Spleen (tissue), 7 donors: Measurements from ENCODE around the gene HYAL2.

Experiments used
- POLR2A ChIP-seq, 3 donors: fragments of 450-650 bp; IDR thresholded peaks; one replicate each; pipeline ENCODE4 v1.5.1; 2017; ENCODE audit warnings: antibody characterized with exemption in 3 of 3, mild to moderate bottlenecking in 1 of 3
- POLR2AphosphoS5 ChIP-seq, 3 donors: sonication (generic); formaldehyde crosslinking; IDR thresholded peaks; one replicate each; pipeline ENCODE4 v1.5.1; 2017; ENCODE audit warnings: antibody characterized with exemption in 3 of 3
- TF ChIP-seq, protein P1 (sequence below), 11 experiments: fragments of 200-600 bp in 7 of 11; fragments of 450-650 bp in 4 of 11; sonication (generic) in 4 of 11; IDR thresholded peaks in 8 of 11; conservative IDR thresholded peaks in 3 of 11; 1 replicate in 7 of 11; 2 replicates in 4 of 11; pipeline versions ENCODE4 v1.4.0 to v1.8.0; 2016 to 2021; ENCODE audit warnings: antibody characterized with exemption in 11 of 11, inconsistent platforms in 4 of 11, mild to moderate bottlenecking in 1 of 11
- donor health status: DM: no; HTN: no; CAD: no; lungs with moderate emphysema.
- donor health status: DM: no; HTN: no; CAD: no.
- donor health status: DM: no; HTN: no; CAD: no.

DNA sequence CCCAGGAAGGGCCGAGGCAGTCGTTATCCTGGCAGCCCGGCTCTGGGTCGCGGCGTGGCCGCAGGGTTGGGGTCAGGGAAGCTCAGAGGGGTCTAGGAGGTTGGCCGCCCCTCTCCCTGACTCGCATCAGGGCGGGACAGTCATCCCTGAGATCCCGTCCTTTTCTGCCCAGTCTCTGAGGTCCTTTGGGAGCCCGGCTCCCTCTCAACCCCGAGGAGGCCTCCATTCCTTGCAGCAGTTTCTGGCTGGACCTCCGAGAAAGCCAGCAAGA, 495 bp downstream of the HYAL2 start:
- TF ChIP-seq, protein P1, sequence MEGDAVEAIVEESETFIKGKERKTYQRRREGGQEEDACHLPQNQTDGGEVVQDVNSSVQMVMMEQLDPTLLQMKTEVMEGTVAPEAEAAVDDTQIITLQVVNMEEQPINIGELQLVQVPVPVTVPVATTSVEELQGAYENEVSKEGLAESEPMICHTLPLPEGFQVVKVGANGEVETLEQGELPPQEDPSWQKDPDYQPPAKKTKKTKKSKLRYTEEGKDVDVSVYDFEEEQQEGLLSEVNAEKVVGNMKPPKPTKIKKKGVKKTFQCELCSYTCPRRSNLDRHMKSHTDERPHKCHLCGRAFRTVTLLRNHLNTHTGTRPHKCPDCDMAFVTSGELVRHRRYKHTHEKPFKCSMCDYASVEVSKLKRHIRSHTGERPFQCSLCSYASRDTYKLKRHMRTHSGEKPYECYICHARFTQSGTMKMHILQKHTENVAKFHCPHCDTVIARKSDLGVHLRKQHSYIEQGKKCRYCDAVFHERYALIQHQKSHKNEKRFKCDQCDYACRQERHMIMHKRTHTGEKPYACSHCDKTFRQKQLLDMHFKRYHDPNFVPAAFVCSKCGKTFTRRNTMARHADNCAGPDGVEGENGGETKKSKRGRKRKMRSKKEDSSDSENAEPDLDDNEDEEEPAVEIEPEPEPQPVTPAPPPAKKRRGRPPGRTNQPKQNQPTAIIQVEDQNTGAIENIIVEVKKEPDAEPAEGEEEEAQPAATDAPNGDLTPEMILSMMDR (IDR thresholded peaks at IDR 0.05 in 8 of 11, conservative IDR thresholded peaks at IDR 0.05 in 3 of 11), result no peak
- no peak for TF ChIP-seq POLR2A (IDR thresholded peaks at IDR 0.05)
- TF ChIP-seq POLR2AphosphoS5 (IDR thresholded peaks at IDR 0.05), result no peak
